KMS-11 (cell line): Measurements from ENCODE around the gene DNM3.

Source experiments
- H2AFZ ChIP-seq: fragments of 200-600 bp; sonication (generic); 2 replicates; pipeline ENCODE4 v1.6.1; 2016; ENCODE audit warnings: antibody characterized with exemption, mixed run types, low read depth
- H3K27ac ChIP-seq: fragments of 200-600 bp; sonication (generic); 2 replicates; pipeline ENCODE4 v1.6.1; 2016; ENCODE audit warnings: mild to moderate bottlenecking, mixed run types
- H3K27me3 ChIP-seq: fragments of 200-600 bp; sonication (generic); 2 replicates; pipeline ENCODE4 v1.6.1; 2017; ENCODE audit warnings: mild to moderate bottlenecking, low read depth, mixed run types, moderate library complexity; ENCODE audit not compliant: insufficient read depth
- H3K36me3 ChIP-seq: fragments of 200-600 bp; sonication (generic); 2 replicates; pipeline ENCODE4 v1.6.1; 2017; ENCODE audit warnings: mild to moderate bottlenecking, mixed run types; ENCODE audit not compliant: insufficient read depth
- H3K4me1 ChIP-seq: fragments of 200-600 bp; sonication (generic); 2 replicates; pipeline ENCODE4 v1.6.1; 2016; ENCODE audit warnings: mild to moderate bottlenecking, low read depth, mixed run types; ENCODE audit not compliant: poor library complexity, severe bottlenecking
- H3K4me2 ChIP-seq: fragments of 200-600 bp; sonication (generic); 2 replicates; pipeline ENCODE4 v1.7.0; 2016; ENCODE audit warnings: mild to moderate bottlenecking, mixed run types
- H3K4me3 ChIP-seq: fragments of 200-600 bp; sonication (generic); IDR thresholded peaks from 2 replicates; pipeline ENCODE4 v1.6.1; 2017; ENCODE audit warnings: low read depth, low read length, mixed read lengths; ENCODE audit not compliant: insufficient read depth
- H3K79me2 ChIP-seq: fragments of 200-600 bp; sonication (generic); 2 replicates; pipeline ENCODE4 v1.6.1; 2016; ENCODE audit warnings: low read depth, mixed run types; ENCODE audit not compliant: insufficient read depth
- H3K9ac ChIP-seq: fragments of 200-600 bp; sonication (generic); 2 replicates; pipeline ENCODE4 v1.6.1; 2016; ENCODE audit warnings: mild to moderate bottlenecking, mixed run types
- H4K20me1 ChIP-seq: fragments of 200-600 bp; sonication (generic); 2 replicates; pipeline ENCODE4 v1.6.1; 2016; ENCODE audit warnings: mild to moderate bottlenecking, mixed run types; ENCODE audit not compliant: insufficient read depth
- CTCF ChIP-seq: fragments of 200-600 bp; sonication (generic); conservative IDR thresholded peaks from 2 replicates; pipeline ENCODE4 v1.6.1; 2017; ENCODE audit warnings: low read depth, mild to moderate bottlenecking, antibody characterized with exemption, low read length, moderate library complexity, mixed read lengths

Gene DNM3

GRCh38 chr1:171919891-171920887 is 78.9 kb downstream of the DNM3 start:
- H3K27me3 ChIP-seq, result no peaks in the 10 kb centered on the region
- H4K20me1 ChIP-seq, result no peaks in the 10 kb centered on the region
- no peak overlapping the region for H3K27ac ChIP-seq
- H3K4me2 ChIP-seq, result no peak overlapping the region
- no peak overlapping the region for H3K4me3 ChIP-seq
- no peak overlapping the region for H3K9ac ChIP-seq
- H3K36me3 ChIP-seq, result no peaks in the 10 kb centered on the region
- H2AFZ ChIP-seq, result no peak overlapping the region
- TF ChIP-seq CTCF, result no peak
- H3K79me2 ChIP-seq, result no peaks in the 10 kb centered on the region
- no peaks in the 10 kb centered on the region for H3K4me1 ChIP-seq

GRCh38 chr1:171922999-171923398 is 81.7 kb downstream of the DNM3 start:
- Histone ChIP-seq H4K20me1 (no peaks in the 10 kb centered on the region), H3K9ac (no peak overlapping the region), H3K27me3 (no peaks in the 10 kb centered on the region), H3K79me2 (no peaks in the 10 kb centered on the region), H3K4me1 (no peaks in the 10 kb centered on the region), H3K4me3 (no peak overlapping the region), H2AFZ (no peak overlapping the region), H3K36me3 (no peaks in the 10 kb centered on the region), H3K27ac (no peak overlapping the region), H3K4me2 (no peak overlapping the region)
- TF ChIP-seq CTCF, result no peak

- Histone ChIP-seq H3K27ac (no peak overlapping the region), H3K4me3 (no peak overlapping the region), H3K9ac (no peak overlapping the region), H3K36me3 (no peaks in the 10 kb centered on the region), H4K20me1 (no peaks in the 10 kb centered on the region), H3K79me2 (no peaks in the 10 kb centered on the region), H3K4me1 (no peaks in the 10 kb centered on the region), H2AFZ (no peak overlapping the region), H3K27me3 (no peaks in the 10 kb centered on the region), H3K4me2 (no peak overlapping the region)
- peak; percentile 51 for TF ChIP-seq CTCF
Observed at GRCh38 chr1:171929121-171929520, 87.8 kb downstream of the DNM3 start.

GRCh38 chr1:171931752-171932151 is 90.5 kb downstream of the DNM3 start:
- Histone ChIP-seq H2AFZ (no peak overlapping the region), H3K4me2 (no peak overlapping the region), H3K9ac (no peak overlapping the region), H3K4me3 (no peak overlapping the region), H4K20me1 (no peaks in the 10 kb centered on the region), H3K36me3 (no peaks in the 10 kb centered on the region), H3K27me3 (no peaks in the 10 kb centered on the region), H3K27ac (no peak overlapping the region), H3K79me2 (no peaks in the 10 kb centered on the region), H3K4me1 (no peaks in the 10 kb centered on the region)
- TF ChIP-seq CTCF, result no peak
